ENCODE data around the gene DIAPH1.

- TF ChIP-seq POLR2A (IDR thresholded peaks at IDR 0.05): no peak
- TF ChIP-seq, protein P1, sequence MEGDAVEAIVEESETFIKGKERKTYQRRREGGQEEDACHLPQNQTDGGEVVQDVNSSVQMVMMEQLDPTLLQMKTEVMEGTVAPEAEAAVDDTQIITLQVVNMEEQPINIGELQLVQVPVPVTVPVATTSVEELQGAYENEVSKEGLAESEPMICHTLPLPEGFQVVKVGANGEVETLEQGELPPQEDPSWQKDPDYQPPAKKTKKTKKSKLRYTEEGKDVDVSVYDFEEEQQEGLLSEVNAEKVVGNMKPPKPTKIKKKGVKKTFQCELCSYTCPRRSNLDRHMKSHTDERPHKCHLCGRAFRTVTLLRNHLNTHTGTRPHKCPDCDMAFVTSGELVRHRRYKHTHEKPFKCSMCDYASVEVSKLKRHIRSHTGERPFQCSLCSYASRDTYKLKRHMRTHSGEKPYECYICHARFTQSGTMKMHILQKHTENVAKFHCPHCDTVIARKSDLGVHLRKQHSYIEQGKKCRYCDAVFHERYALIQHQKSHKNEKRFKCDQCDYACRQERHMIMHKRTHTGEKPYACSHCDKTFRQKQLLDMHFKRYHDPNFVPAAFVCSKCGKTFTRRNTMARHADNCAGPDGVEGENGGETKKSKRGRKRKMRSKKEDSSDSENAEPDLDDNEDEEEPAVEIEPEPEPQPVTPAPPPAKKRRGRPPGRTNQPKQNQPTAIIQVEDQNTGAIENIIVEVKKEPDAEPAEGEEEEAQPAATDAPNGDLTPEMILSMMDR (IDR thresholded peaks at IDR 0.05): no peak
Measured at GRCh38 chr5:141585594-141585993, 33.2 kb downstream of the DIAPH1 start.
